Activated T-cell treated with anti-CD3 and anti-CD28 coated beads, Interleukin-2, amount 50 U/mL, for 24 hours (primary cell): Measurements from ENCODE around the gene ADGRG2.
"Not testable (repeated sequence)": the region's sequence is repeated elsewhere in the genome, so short reads cannot be mapped to it uniquely, and the experiment has no call there.

Experiments used
- DNase-seq: peaks from one replicate; pipeline ENCODE4 v3.0.0-alpha.2; 2020
- H3K27ac Mint-ChIP-seq: 2 replicates; pipeline ENCODE4 v1.8.0; 2020; ENCODE audit warnings: mild to moderate bottlenecking, mixed read lengths
- H3K27me3 Mint-ChIP-seq: 2 replicates; pipeline ENCODE4 v1.8.0; 2020; ENCODE audit warnings: mixed read lengths
- H3K36me3 Mint-ChIP-seq: 2 replicates; pipeline ENCODE4 v1.8.0; 2020; ENCODE audit warnings: low read depth, mixed read lengths
- H3K4me1 Mint-ChIP-seq: 2 replicates; pipeline ENCODE4 v1.8.0; 2020; ENCODE audit warnings: low read depth, mixed read lengths
- H3K4me3 Mint-ChIP-seq: 2 replicates; pipeline ENCODE4 v1.8.0; 2020; ENCODE audit warnings: mild to moderate bottlenecking, moderate library complexity, mixed read lengths
- H3K9me3 Mint-ChIP-seq: 2 replicates; pipeline ENCODE4 v1.8.0; 2020; ENCODE audit warnings: mixed read lengths

ADGRG2 gene

GRCh38 chrX:18998653-18999052, 123.6 kb downstream of the ADGRG2 start:
- H3K9me3 Mint-ChIP-seq: no peaks in the 10 kb centered on the region
- H3K4me1 Mint-ChIP-seq: no peaks in the 10 kb centered on the region
- no peak overlapping the region for H3K27ac Mint-ChIP-seq
- no peak for DNase-seq
- H3K27me3 Mint-ChIP-seq: peaks cover 10% of the 10 kb centered on the region
- H3K36me3 Mint-ChIP-seq: no peaks in the 10 kb centered on the region
- no peak overlapping the region for H3K4me3 Mint-ChIP-seq

- Mint-ChIP-seq H3K9me3 (no peaks in the 10 kb centered on the region), H3K4me3 (no peak overlapping the region), H3K27ac (no peak overlapping the region)
These were observed 124.4 kb downstream of the ADGRG2 start for GRCh38 chrX:18997916-18998315.

GRCh38 chrX:18996536-18996935, 125.7 kb downstream of the ADGRG2 start:
- Mint-ChIP-seq H3K4me1 (no peaks in the 10 kb centered on the region), H3K27ac (no peak overlapping the region), H3K36me3 (no peaks in the 10 kb centered on the region), H3K27me3 (peaks cover 16% of the 10 kb centered on the region), H3K9me3 (no peaks in the 10 kb centered on the region), H3K4me3 (no peak overlapping the region)
- no peak for DNase-seq

More at GRCh38 chrX:18997916-18998315, 124.4 kb downstream of the ADGRG2 start:
- H3K27me3 Mint-ChIP-seq: peaks cover 11% of the 10 kb centered on the region
- H3K36me3 Mint-ChIP-seq: no peaks in the 10 kb centered on the region
- H3K4me1 Mint-ChIP-seq: no peaks in the 10 kb centered on the region
- DNase-seq: no peak

- Mint-ChIP-seq H3K9me3 (no peaks in the 10 kb centered on the region), H3K27me3 (peaks cover 16% of the 10 kb centered on the region), H3K36me3 (no peaks in the 10 kb centered on the region), H3K4me3 (no peak overlapping the region), H3K27ac (no peak overlapping the region), H3K4me1 (no peaks in the 10 kb centered on the region)
- no peak for DNase-seq
These were observed 127.0 kb downstream of the ADGRG2 start for GRCh38 chrX:18995221-18995620.

GRCh38 chrX:18994713-18995112, 127.6 kb downstream of the ADGRG2 start:
- no peak overlapping the region for H3K27ac Mint-ChIP-seq
- no peaks in the 10 kb centered on the region for H3K9me3 Mint-ChIP-seq
- H3K27me3 Mint-ChIP-seq: peaks cover 16% of the 10 kb centered on the region
- no peaks in the 10 kb centered on the region for H3K36me3 Mint-ChIP-seq
- DNase-seq: no peak
- no peak overlapping the region for H3K4me3 Mint-ChIP-seq
- no peaks in the 10 kb centered on the region for H3K4me1 Mint-ChIP-seq

- Mint-ChIP-seq H3K4me3 (no peak overlapping the region), H3K27me3 (peaks cover 12% of the 10 kb centered on the region), H3K4me1 (no peaks in the 10 kb centered on the region), H3K9me3 (no peaks in the 10 kb centered on the region), H3K36me3 (no peaks in the 10 kb centered on the region), H3K27ac (no peak overlapping the region)
- DNase-seq: no peak
These were observed 129.4 kb downstream of the ADGRG2 start for GRCh38 chrX:18992829-18993228.

- DNase-seq: no peak
- Mint-ChIP-seq H3K27me3 (peaks cover 18% of the 10 kb centered on the region), H3K9me3 (no peaks in the 10 kb centered on the region), H3K36me3 (no peaks in the 10 kb centered on the region), H3K4me3 (peak overlapping the region; percentile 81), H3K4me1 (peaks cover 22% of the 10 kb centered on the region), H3K27ac (peak overlapping the region; percentile 94)
These were observed 137.2 kb downstream of the ADGRG2 start for GRCh38 chrX:18985186-18985435.

- peaks cover 22% of the 10 kb centered on the region for H3K4me1 Mint-ChIP-seq
- H3K36me3 Mint-ChIP-seq: no peaks in the 10 kb centered on the region
- peak overlapping the region; percentile 81 for H3K4me3 Mint-ChIP-seq
- peak overlapping the region; percentile 94 for H3K27ac Mint-ChIP-seq
- H3K27me3 Mint-ChIP-seq: peaks cover 18% of the 10 kb centered on the region
- H3K9me3 Mint-ChIP-seq: no peaks in the 10 kb centered on the region
- DNase-seq: peak; percentile 89
These were observed 137.7 kb downstream of the ADGRG2 start for GRCh38 chrX:18984381-18985185.

GRCh38 chrX:18983666-18984380, 138.4 kb downstream of the ADGRG2 start, which contains the start of gene PHKA2:
PHKA2 (minus strand) TSS chrX:18984114; CDS start chrX:18983932, 182 bp downstream.
- peak within 1 kb of the TSS; percentile 94 for H3K27ac Mint-ChIP-seq

GRCh38 chrX:18981124-18981807, 141.0 kb downstream of the ADGRG2 start:
- H3K36me3 Mint-ChIP-seq: no peaks in the 10 kb centered on the region
- no peaks in the 10 kb centered on the region for H3K9me3 Mint-ChIP-seq
- peaks cover 14% of the 10 kb centered on the region for H3K27me3 Mint-ChIP-seq
- H3K4me1 Mint-ChIP-seq: peaks cover 22% of the 10 kb centered on the region
- DNase-seq: no peak
- H3K4me3 Mint-ChIP-seq: no peak overlapping the region
- no peak overlapping the region for H3K27ac Mint-ChIP-seq

More at GRCh38 chrX:18983666-18984380, 138.4 kb downstream of the ADGRG2 start, which contains the start of gene PHKA2:
- Mint-ChIP-seq H3K36me3 (no peaks in the 10 kb centered on the region), H3K27me3 (peaks cover 18% of the 10 kb centered on the region), H3K4me3 (peak within 1 kb of the TSS; percentile 81), H3K9me3 (no peaks in the 10 kb centered on the region), H3K4me1 (peaks cover 22% of the 10 kb centered on the region)
- no peak for DNase-seq

- not testable (repeated sequence) for H3K9me3 Mint-ChIP-seq, H3K4me3 Mint-ChIP-seq, DNase-seq, H3K27ac Mint-ChIP-seq, H3K36me3 Mint-ChIP-seq
- H3K27me3 Mint-ChIP-seq: peaks cover 14% of the 10 kb centered on the region
- peaks cover 19% of the 10 kb centered on the region for H3K4me1 Mint-ChIP-seq
These were observed 142.0 kb downstream of the ADGRG2 start for GRCh38 chrX:18980262-18980661.

- H3K27ac Mint-ChIP-seq: no peak overlapping the region
- DNase-seq: no peak
- no peak overlapping the region for H3K4me3 Mint-ChIP-seq
- H3K4me1 Mint-ChIP-seq: no peaks in the 10 kb centered on the region
- no peaks in the 10 kb centered on the region for H3K36me3 Mint-ChIP-seq
- peaks cover 4% of the 10 kb centered on the region for H3K27me3 Mint-ChIP-seq
- no peaks in the 10 kb centered on the region for H3K9me3 Mint-ChIP-seq
These were observed 147.3 kb downstream of the ADGRG2 start for GRCh38 chrX:18974993-18975392.

GRCh38 chrX:18973527-18974192, 148.6 kb downstream of the ADGRG2 start:
- Mint-ChIP-seq H3K27me3 (peaks cover 4% of the 10 kb centered on the region), H3K36me3 (no peaks in the 10 kb centered on the region), H3K27ac (no peak overlapping the region), H3K4me3 (no peak overlapping the region), H3K4me1 (no peaks in the 10 kb centered on the region), H3K9me3 (no peaks in the 10 kb centered on the region)
- no peak for DNase-seq

- Mint-ChIP-seq H3K9me3 (no peaks in the 10 kb centered on the region), H3K27ac (no peak overlapping the region), H3K27me3 (peaks cover 4% of the 10 kb centered on the region), H3K4me1 (no peaks in the 10 kb centered on the region), H3K4me3 (no peak overlapping the region), H3K36me3 (no peaks in the 10 kb centered on the region)
- DNase-seq: no peak
These were observed 150.8 kb downstream of the ADGRG2 start for GRCh38 chrX:18971506-18971905.
